ENCODE results near the gene RBM48.

DNA sequence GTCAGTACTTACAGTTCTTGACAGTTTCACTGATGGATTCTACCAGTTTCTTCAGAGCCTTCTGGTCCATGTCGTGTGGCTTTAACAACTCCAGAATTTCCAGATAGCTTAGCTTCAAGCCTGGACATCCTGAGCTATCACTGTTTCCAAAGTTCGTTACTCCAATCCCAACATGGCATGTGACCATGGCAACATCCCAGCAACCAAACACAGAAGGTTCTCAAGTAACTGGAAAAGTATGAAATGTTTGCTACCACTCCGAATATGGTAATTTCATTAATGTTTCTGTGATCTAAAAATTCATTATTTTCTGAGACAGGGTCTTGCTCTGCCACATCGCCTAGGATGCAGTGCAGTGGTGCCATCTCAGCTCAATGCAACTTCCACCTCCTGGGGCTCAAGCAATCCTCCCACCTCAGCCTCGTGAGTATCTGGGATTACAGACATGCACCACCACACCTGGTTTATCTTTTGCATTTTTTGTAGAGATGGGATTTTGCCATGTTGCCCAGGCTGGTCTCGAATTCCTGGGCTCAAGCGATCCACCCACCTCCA lies 29.3 kb downstream of the RBM48 start:
- TF ChIP-seq, protein P1, sequence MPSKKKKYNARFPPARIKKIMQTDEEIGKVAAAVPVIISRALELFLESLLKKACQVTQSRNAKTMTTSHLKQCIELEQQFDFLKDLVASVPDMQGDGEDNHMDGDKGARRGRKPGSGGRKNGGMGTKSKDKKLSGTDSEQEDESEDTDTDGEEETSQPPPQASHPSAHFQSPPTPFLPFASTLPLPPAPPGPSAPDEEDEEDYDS (CRISPR knock-in tag; IDR thresholded peaks at IDR 0.05), result no peak
- no peak for TF ChIP-seq ELF4 (CRISPR knock-in tag; IDR thresholded peaks at IDR 0.05; ENCODE audit: borderline replicate concordance)
- TF ChIP-seq, protein P2, sequence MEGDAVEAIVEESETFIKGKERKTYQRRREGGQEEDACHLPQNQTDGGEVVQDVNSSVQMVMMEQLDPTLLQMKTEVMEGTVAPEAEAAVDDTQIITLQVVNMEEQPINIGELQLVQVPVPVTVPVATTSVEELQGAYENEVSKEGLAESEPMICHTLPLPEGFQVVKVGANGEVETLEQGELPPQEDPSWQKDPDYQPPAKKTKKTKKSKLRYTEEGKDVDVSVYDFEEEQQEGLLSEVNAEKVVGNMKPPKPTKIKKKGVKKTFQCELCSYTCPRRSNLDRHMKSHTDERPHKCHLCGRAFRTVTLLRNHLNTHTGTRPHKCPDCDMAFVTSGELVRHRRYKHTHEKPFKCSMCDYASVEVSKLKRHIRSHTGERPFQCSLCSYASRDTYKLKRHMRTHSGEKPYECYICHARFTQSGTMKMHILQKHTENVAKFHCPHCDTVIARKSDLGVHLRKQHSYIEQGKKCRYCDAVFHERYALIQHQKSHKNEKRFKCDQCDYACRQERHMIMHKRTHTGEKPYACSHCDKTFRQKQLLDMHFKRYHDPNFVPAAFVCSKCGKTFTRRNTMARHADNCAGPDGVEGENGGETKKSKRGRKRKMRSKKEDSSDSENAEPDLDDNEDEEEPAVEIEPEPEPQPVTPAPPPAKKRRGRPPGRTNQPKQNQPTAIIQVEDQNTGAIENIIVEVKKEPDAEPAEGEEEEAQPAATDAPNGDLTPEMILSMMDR (CRISPR knock-in tag; IDR thresholded peaks at IDR 0.05), result no peak
- no peak for TF ChIP-seq NCOR1 (IDR thresholded peaks at IDR 0.05; ENCODE audit: borderline replicate concordance, low read length)
- TF ChIP-seq SAP130 (CRISPR knock-in tag; IDR thresholded peaks at IDR 0.05; ENCODE audit: low read depth), result no peak
